ENCODE results near the gene NRDC. TPM values are rescaled to one million over a fixed set of nuclear protein-coding genes. Genes with fewer than 3 reads are reported as not detected.
A peak's percentile ranks its signal among the peaks of the same experiment; 100 is the strongest.

The NRDC gene
- total and polyA plus RNA-seq, 7 donors = 132 to 385 (median 268) TPM

- 89 to 95% (median 95%) methylated on average over 11 of the region's 11 CpGs for WGBS, 3 donors
- peaks cover 4 to 80% of the 10 kb centered on the region in 2 donors for H3K36me3 ChIP-seq (ENCODE audit: insufficient read depth in 1 of 2, low read depth in 1 of 2)
Observed at GRCh38 chr1:51752073-51752948, 126.2 kb downstream of the NRDC start.

DNA sequence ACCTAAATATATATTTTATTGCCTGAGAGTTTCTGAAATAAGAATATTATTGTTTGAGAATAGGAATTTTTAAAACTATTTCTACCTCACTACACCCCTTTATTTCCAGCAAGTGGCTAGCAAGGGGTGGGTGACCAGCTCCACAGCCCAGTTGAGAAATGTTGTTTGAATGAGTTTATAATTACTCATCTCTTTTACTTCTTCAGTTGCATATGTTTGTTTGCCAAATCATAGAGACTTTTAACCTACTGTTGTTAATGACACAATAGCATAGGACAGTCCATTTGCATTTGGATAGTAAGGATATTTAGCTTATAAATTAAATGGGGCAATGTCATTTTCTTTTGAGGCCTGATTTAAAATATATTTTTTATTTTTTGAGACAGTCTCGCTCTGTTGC is 127.8 kb downstream of the NRDC start:
- Histone ChIP-seq H3K4me1 (no peaks in the 10 kb centered on the region), H3K27ac (peak overlapping the region; percentile 4)
- peak in 1 of 4 donors; percentile 31 for ATAC-seq

More at GRCh38 chr1:51752073-51752948, 126.2 kb downstream of the NRDC start:
- Histone ChIP-seq H3K27me3 (ENCODE audit: insufficient read depth in 3 of 3, low read length in 2 of 3) (no peaks in the 10 kb centered on the region), H3K27ac (no peak overlapping the region), H3K4me1 (no peaks in the 10 kb centered on the region), H3K4me3 (no peak overlapping the region), H3K9me3 (peaks cover 3% of the 10 kb centered on the region)
- TF ChIP-seq CTCF (IDR thresholded peaks at IDR 0.05) = no peak
- ATAC-seq (no peak), DNase-seq (no peak)
- intact Hi-C loops (cut with DNase I) = no loop called here

DNA sequence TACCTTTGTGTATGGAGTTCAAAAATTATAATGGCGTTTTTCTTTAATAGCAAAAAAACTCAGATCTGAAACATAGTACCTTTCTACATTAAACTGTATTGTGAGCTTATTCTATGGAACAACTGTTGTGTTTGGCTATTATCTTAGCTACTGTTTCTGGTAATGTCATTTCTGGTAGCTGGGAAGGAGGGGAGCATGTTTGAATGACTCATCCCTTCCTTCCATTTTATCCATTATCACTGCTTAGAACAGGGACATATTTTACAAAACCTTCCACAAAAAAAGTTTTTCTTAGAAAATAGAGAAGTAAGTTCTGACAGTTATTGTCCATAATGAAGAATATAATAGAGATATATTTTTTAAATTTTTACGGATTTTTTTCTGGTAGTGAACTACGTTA is 128.3 kb downstream of the NRDC start:
- H3K36me3 ChIP-seq (ENCODE audit: insufficient read depth in 1 of 2, low read depth in 1 of 2) = peaks cover 4 to 78% of the 10 kb centered on the region in 2 donors
- DNase-seq = no peak
- intact Hi-C loops (cut with DNase I) = no loop called here
- peaks cover 3% of the 10 kb centered on the region for H3K9me3 ChIP-seq
- no peaks in the 10 kb centered on the region for H3K4me1 ChIP-seq
- no peaks in the 10 kb centered on the region for H3K27me3 ChIP-seq (ENCODE audit: insufficient read depth in 3 of 3, low read length in 2 of 3)
- no peak for TF ChIP-seq CTCF (IDR thresholded peaks at IDR 0.05)
- peak overlapping the region; percentile 4 for H3K27ac ChIP-seq
- H3K4me3 ChIP-seq = no peak overlapping the region
- no peak for ATAC-seq
- WGBS, 3 donors = 86 to 90% (median 87%) methylated on average over 3 of the region's 3 CpGs

More for the DNA sequence above, 127.8 kb downstream of the NRDC start:
- Histone ChIP-seq H3K27me3 (ENCODE audit: insufficient read depth in 3 of 3, low read length in 2 of 3) (no peaks in the 10 kb centered on the region), H3K4me3 (no peak overlapping the region), H3K36me3 (ENCODE audit: insufficient read depth in 1 of 2, low read depth in 1 of 2) (peaks cover 4 to 79% of the 10 kb centered on the region in 2 donors), H3K9me3 (peaks cover 3% of the 10 kb centered on the region)
- 98 to 100% (median 100%) methylated on average over 1 of the region's 1 CpG for WGBS, 3 donors
- intact Hi-C loops (cut with DNase I) = no loop called here
- TF ChIP-seq CTCF (IDR thresholded peaks at IDR 0.05) = no peak
- no peak for DNase-seq

DNA sequence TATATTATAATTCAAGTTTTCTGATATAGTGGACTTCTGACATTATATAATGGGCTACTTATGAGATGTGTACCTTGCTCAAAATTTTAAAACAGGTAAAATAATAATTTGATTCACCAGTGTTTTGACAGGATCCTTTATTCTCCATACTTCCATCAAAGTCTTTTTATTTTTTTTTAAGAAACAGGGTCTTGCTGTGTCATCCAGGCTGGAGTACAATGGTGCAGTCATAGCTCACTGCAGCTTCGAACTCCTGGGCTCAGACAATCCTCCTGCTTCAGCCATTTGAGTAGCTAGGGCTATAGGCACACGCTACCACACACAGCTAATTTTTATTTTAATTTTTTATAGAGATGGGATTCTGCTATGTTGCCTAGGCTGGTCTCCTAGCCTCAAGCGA is 129.4 kb downstream of the NRDC start:
- ATAC-seq (peak in 1 of 4 donors; percentile 7), DNase-seq (no peak)
- Histone ChIP-seq H3K4me3 (no peak overlapping the region), H3K36me3 (ENCODE audit: insufficient read depth in 1 of 2, low read depth in 1 of 2) (peaks cover 4 to 78% of the 10 kb centered on the region in 2 donors), H3K27me3 (ENCODE audit: insufficient read depth in 3 of 3, low read length in 2 of 3) (no peaks in the 10 kb centered on the region), H3K9me3 (peaks cover 3% of the 10 kb centered on the region), H3K4me1 (no peaks in the 10 kb centered on the region), H3K27ac (no peak overlapping the region)
- intact Hi-C loops (cut with DNase I) = no loop called here
- 99% methylated on average over 3 of the region's 3 CpGs for WGBS, 3 donors
- no peak for TF ChIP-seq CTCF (IDR thresholded peaks at IDR 0.05)

- Histone ChIP-seq H3K27me3 (ENCODE audit: insufficient read depth in 3 of 3, low read length in 2 of 3) (no peaks in the 10 kb centered on the region), H3K4me1 (peaks cover 7% of the 10 kb centered on the region), H3K4me3 (no peak overlapping the region), H3K9me3 (no peaks in the 10 kb centered on the region), H3K36me3 (ENCODE audit: insufficient read depth in 1 of 2, low read depth in 1 of 2) (peaks cover 0 to 43% of the 10 kb centered on the region in 2 donors), H3K27ac (peak overlapping the region; percentile 11)
- no peak for TF ChIP-seq CTCF (IDR thresholded peaks at IDR 0.05)
- ATAC-seq (no peak), DNase-seq (no peak)
- intact Hi-C loops (cut with DNase I) = no loop called here
Observed at GRCh38 chr1:51745304-51745570, 133.3 kb downstream of the NRDC start.
